ENCODE results near the gene FBXL17. TPM values are rescaled to one million over a fixed set of nuclear protein-coding genes. Genes with fewer than 3 reads are reported as not detected.

The FBXL17 gene
- polyA plus RNA-seq, 1 of the 3 experiments (the other 2 are of a cell fraction): 4.4 TPM

- no peaks in the 10 kb centered on the region for H3F3A ChIP-seq (replicated peaks; ENCODE audit: insufficient read depth)
- H3K9me2 ChIP-seq: no peaks in the 10 kb centered on the region
- no peak overlapping the region for H3K27ac ChIP-seq (ENCODE audit: low read depth in 2 of 2, low read length in 1 of 2)
- peaks cover 0 to 2% of the 10 kb centered on the region in 2 experiments for H3K36me3 ChIP-seq (replicated peaks in 1 of 2; ENCODE audit: control insufficient read depth in 1 of 2, insufficient read depth in 2 of 2, low read length in 1 of 2)
- no peak overlapping the region for H2AFZ ChIP-seq (ENCODE audit: low read depth)
- CTCF ChIA-PET: no interaction called here
- no peaks in the 10 kb centered on the region for H3K27me3 ChIP-seq (ENCODE audit: insufficient read depth)
- peaks cover 0 to 2% of the 10 kb centered on the region in 2 experiments; a peak in 2 of 4 replicates for H3K4me1 ChIP-seq (ENCODE audit: control insufficient read depth in 1 of 2, insufficient read depth in 2 of 2, low read depth in 1 of 2, low read length in 1 of 2)
- no peaks in the 10 kb centered on the region for H3K79me2 ChIP-seq (ENCODE audit: insufficient read depth)
- no peak for DNase-seq
- TF ChIP-seq FOSL2 (IDR thresholded peaks at IDR 0.05; ENCODE audit: borderline replicate concordance, low read depth) (no peak), SMC3 (IDR thresholded peaks at IDR 0.05; ENCODE audit: low read depth, low read length) (no peak), FOXM1 (IDR thresholded peaks at IDR 0.05; ENCODE audit: low read depth) (no peak)
- 78% methylated on average over 3 of the region's 3 CpGs for WGBS (ENCODE audit: low lambda C conversion rate)
- H3K4me2 ChIP-seq: no peak overlapping the region
- no peak overlapping the region for H3K9ac ChIP-seq
- POLR2A ChIA-PET: no interaction called here
- no peaks in the 10 kb centered on the region for H4K20me1 ChIP-seq (ENCODE audit: insufficient read depth)
- no peak overlapping the region for H3K4me3 ChIP-seq (ENCODE audit: low read depth in 2 of 2, low read length in 1 of 2)
- H3K9me3 ChIP-seq: no peaks in the 10 kb centered on the region
These were observed 492.5 kb downstream of the FBXL17 start for GRCh38 chr5:107889387-107889786.

GRCh38 chr5:107888541-107888940 is 493.4 kb downstream of the FBXL17 start:
- CTCF ChIA-PET: no interaction called here
- POLR2A ChIA-PET: no interaction called here
- no peak for DNase-seq
- Histone ChIP-seq H3K27ac (ENCODE audit: low read depth in 2 of 2, low read length in 1 of 2) (no peak overlapping the region), H3K27me3 (ENCODE audit: insufficient read depth) (no peaks in the 10 kb centered on the region), H3K79me2 (ENCODE audit: insufficient read depth) (no peaks in the 10 kb centered on the region), H3K9ac (no peak overlapping the region), H3K9me2 (no peaks in the 10 kb centered on the region), H3K9me3 (no peaks in the 10 kb centered on the region), H3K4me3 (ENCODE audit: low read depth in 2 of 2, low read length in 1 of 2) (no peak overlapping the region), H3K4me1 (ENCODE audit: control insufficient read depth in 1 of 2, insufficient read depth in 2 of 2, low read depth in 1 of 2, low read length in 1 of 2) (peaks cover 0 to 2% of the 10 kb centered on the region in 2 experiments; a peak in 2 of 4 replicates), H4K20me1 (ENCODE audit: insufficient read depth) (no peaks in the 10 kb centered on the region), H3K36me3 (replicated peaks in 1 of 2; ENCODE audit: control insufficient read depth in 1 of 2, insufficient read depth in 2 of 2, low read length in 1 of 2) (peaks cover 0 to 2% of the 10 kb centered on the region in 2 experiments), H3F3A (replicated peaks; ENCODE audit: insufficient read depth) (no peaks in the 10 kb centered on the region), H3K4me2 (no peak overlapping the region), H2AFZ (ENCODE audit: low read depth) (no peak overlapping the region)
- 84% methylated on average over 4 of the region's 4 CpGs for WGBS (ENCODE audit: low lambda C conversion rate)
- TF ChIP-seq, protein P1, sequence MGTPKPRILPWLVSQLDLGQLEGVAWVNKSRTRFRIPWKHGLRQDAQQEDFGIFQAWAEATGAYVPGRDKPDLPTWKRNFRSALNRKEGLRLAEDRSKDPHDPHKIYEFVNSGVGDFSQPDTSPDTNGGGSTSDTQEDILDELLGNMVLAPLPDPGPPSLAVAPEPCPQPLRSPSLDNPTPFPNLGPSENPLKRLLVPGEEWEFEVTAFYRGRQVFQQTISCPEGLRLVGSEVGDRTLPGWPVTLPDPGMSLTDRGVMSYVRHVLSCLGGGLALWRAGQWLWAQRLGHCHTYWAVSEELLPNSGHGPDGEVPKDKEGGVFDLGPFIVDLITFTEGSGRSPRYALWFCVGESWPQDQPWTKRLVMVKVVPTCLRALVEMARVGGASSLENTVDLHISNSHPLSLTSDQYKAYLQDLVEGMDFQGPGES (IDR thresholded peaks at IDR 0.05; ENCODE audit: low read depth, low read length): no peak
- TF ChIP-seq CHD2 (IDR thresholded peaks at IDR 0.05; ENCODE audit: low read length, partially characterized antibody) (no peak), RFX5 (IDR thresholded peaks at IDR 0.05; ENCODE audit: low read length) (no peak), TCF12 (IDR thresholded peaks at IDR 0.05) (no peak), RCOR1 (IDR thresholded peaks at IDR 0.05; ENCODE audit: low read length) (no peak), MEF2A (IDR thresholded peaks at IDR 0.05; ENCODE audit: borderline replicate concordance, low read depth) (no peak), MXI1 (IDR thresholded peaks at IDR 0.05; ENCODE audit: low read depth, low read length) (no peak), EP300 (IDR thresholded peaks at IDR 0.05; ENCODE audit: borderline replicate concordance in 1 of 2, low read depth in 1 of 2, low read length in 1 of 2) (no peak), JUND (IDR thresholded peaks at IDR 0.05) (no peak), REST (IDR thresholded peaks at IDR 0.05; ENCODE audit: low read depth, low read length) (no peak), NRF1 (IDR thresholded peaks at IDR 0.05; ENCODE audit: low read depth, low read length) (no peak), FOXM1 (IDR thresholded peaks at IDR 0.05; ENCODE audit: low read depth) (no peak)
- TF ChIP-seq, protein P2, sequence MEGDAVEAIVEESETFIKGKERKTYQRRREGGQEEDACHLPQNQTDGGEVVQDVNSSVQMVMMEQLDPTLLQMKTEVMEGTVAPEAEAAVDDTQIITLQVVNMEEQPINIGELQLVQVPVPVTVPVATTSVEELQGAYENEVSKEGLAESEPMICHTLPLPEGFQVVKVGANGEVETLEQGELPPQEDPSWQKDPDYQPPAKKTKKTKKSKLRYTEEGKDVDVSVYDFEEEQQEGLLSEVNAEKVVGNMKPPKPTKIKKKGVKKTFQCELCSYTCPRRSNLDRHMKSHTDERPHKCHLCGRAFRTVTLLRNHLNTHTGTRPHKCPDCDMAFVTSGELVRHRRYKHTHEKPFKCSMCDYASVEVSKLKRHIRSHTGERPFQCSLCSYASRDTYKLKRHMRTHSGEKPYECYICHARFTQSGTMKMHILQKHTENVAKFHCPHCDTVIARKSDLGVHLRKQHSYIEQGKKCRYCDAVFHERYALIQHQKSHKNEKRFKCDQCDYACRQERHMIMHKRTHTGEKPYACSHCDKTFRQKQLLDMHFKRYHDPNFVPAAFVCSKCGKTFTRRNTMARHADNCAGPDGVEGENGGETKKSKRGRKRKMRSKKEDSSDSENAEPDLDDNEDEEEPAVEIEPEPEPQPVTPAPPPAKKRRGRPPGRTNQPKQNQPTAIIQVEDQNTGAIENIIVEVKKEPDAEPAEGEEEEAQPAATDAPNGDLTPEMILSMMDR (IDR thresholded peaks at IDR 0.05): no peak
- TF ChIP-seq, protein P3, sequence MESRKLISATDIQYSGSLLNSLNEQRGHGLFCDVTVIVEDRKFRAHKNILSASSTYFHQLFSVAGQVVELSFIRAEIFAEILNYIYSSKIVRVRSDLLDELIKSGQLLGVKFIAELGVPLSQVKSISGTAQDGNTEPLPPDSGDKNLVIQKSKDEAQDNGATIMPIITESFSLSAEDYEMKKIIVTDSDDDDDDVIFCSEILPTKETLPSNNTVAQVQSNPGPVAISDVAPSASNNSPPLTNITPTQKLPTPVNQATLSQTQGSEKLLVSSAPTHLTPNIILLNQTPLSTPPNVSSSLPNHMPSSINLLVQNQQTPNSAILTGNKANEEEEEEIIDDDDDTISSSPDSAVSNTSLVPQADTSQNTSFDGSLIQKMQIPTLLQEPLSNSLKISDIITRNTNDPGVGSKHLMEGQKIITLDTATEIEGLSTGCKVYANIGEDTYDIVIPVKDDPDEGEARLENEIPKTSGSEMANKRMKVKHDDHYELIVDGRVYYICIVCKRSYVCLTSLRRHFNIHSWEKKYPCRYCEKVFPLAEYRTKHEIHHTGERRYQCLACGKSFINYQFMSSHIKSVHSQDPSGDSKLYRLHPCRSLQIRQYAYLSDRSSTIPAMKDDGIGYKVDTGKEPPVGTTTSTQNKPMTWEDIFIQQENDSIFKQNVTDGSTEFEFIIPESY (IDR thresholded peaks at IDR 0.05; ENCODE audit: borderline replicate concordance, low read depth): no peak

All from SK-N-SH (cell line).